Stimulated activated memory B cell treated with anti-CD40 and anti-IgM and Interleukin-4, amounts not matched to agents 10 μg/mL and 1 μg/mL and 100 μg/mL, for 72 hours (primary cell): ENCODE data around the gene TNXB.
"Not testable (repeated sequence)": the region's sequence is repeated elsewhere in the genome, so short reads cannot be mapped to it uniquely, and the experiment has no call there.

ENCODE experiments used
- ATAC-seq: fragments of 150-1000 bp; cut with Tn5 transposase; 2 replicates; pipeline ENCODE4 v1.10.0; 2021
- H3K27ac Mint-ChIP-seq: one replicate; pipeline ENCODE4 v1.8.0; 2022; ENCODE audit warnings: mild to moderate bottlenecking, mixed read lengths
- H3K27me3 Mint-ChIP-seq: one replicate; pipeline ENCODE4 v1.8.0; 2022; ENCODE audit warnings: mixed read lengths
- H3K36me3 Mint-ChIP-seq: one replicate; pipeline ENCODE4 v1.8.0; 2022; ENCODE audit warnings: mixed read lengths
- H3K4me1 Mint-ChIP-seq: one replicate; pipeline ENCODE4 v1.8.0; 2022; ENCODE audit warnings: mixed read lengths
- H3K4me3 Mint-ChIP-seq: one replicate; pipeline ENCODE4 v1.8.0; 2022; ENCODE audit warnings: mild to moderate bottlenecking, moderate library complexity, mixed read lengths
- H3K9me3 Mint-ChIP-seq: one replicate; pipeline ENCODE4 v1.8.0; 2022; ENCODE audit warnings: mixed read lengths

TNXB gene

DNA sequence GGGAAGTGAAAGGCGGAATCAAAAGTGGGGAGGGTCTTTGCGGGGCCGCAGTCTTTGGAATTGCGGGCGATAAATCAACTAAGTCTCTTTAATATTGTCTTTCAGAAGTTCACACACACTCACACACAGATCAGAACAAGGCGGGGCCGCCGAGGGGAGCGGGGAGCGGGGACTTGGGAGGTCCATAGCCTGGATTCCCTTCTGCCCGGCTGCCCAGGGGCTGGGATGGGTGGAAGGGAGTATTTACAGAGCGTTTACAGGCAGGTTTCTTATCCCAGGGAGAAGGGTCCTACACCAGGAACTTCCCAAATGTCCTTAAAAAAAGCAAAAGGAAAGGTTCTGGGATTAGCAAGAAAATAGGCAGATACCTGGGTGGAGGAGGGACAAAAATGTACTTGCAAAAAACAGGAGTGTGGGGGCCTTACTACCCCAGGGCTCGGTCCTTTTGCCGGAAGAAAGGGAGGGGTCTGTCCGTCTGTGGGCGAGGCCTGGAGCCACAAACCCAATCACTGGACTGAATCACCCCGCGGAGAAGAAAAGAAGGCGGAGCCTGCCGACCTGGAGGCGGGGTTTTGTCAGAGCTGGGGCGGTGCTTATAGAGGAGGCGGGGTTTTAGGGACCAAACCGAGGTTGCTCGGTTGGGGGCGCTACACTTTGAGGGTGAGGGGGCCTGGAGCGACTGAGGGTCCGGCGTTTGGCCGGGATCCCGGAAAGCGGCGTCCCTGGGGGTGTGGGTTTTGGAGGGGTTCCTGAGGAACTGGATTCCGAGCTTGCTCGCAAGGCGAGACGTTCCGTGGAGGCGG is 39.4 kb upstream of the TNXB start:
- Mint-ChIP-seq H3K9me3 (no peaks in the 10 kb centered on the region), H3K27ac (no peak overlapping the region), H3K27me3 (peaks cover 74% of the 10 kb centered on the region), H3K4me1 (peaks cover 35% of the 10 kb centered on the region), H3K36me3 (peaks cover 5% of the 10 kb centered on the region), H3K4me3 (peak overlapping the region; percentile 59)
- no peak for ATAC-seq

DNA sequence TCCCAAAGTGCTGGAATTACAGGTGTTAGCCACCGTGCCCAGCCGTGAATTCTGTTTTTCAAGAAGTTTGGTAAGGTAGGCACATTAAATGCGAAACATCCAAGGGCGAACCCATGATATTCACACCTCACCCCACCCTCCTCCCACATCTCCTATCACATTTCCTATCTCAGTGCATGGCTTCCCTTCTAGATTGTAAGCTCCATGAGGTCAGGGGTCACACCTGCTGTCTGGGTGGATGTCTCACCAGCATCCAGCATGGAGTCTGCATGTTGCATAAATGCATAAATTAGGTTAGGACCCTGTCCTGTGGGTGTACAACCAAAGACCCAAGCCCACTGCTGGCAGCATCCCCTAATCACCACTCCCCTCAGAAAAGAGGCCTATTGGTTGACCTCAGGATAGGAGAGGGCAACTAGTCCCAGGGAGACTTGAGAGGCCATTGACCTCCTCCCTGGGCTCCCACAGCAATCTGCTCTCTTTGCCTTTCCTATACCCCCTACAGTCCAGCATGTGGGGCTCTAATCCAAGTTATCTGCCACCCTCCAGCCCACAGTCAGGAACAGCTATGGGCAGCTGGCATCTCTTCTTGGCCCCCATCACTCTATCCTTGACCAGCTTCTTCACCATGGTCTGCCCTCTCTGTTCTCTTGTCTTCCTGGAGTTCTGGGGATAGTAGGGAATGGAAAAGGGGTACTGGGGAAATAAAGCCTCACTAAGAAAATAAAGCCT is 38.4 kb upstream of the TNXB start:
- ATAC-seq, result no peak
- peaks cover 5% of the 10 kb centered on the region for H3K36me3 Mint-ChIP-seq
- peaks cover 26% of the 10 kb centered on the region for H3K4me1 Mint-ChIP-seq
- peaks cover 65% of the 10 kb centered on the region for H3K27me3 Mint-ChIP-seq
- no peak overlapping the region for H3K4me3 Mint-ChIP-seq
- H3K27ac Mint-ChIP-seq, result no peak overlapping the region
- H3K9me3 Mint-ChIP-seq, result no peaks in the 10 kb centered on the region

DNA sequence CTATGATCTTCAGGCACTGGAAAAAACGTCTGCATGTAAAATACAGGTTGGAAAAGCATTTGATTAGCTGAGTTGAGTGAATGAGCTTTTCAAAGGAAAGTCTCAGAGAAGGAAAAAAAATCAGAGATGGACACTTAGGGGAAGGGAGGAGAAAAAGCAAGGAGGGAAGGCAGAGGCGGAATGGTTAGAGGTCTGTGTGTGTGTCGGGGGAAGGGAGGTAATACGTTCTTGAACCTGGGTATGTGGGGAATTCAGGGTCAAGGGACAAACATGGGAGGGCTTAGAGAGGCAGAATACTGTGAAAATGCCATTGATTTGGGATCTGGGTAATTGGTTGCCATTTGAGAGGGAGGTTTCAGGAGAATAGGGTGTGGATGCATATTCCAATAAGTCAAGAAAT is 37.5 kb upstream of the TNXB start:
- Mint-ChIP-seq H3K27ac (no peak overlapping the region), H3K4me1 (peaks cover 26% of the 10 kb centered on the region), H3K36me3 (peaks cover 5% of the 10 kb centered on the region), H3K4me3 (no peak overlapping the region), H3K9me3 (no peaks in the 10 kb centered on the region), H3K27me3 (peaks cover 62% of the 10 kb centered on the region)
- ATAC-seq, result no peak

DNA sequence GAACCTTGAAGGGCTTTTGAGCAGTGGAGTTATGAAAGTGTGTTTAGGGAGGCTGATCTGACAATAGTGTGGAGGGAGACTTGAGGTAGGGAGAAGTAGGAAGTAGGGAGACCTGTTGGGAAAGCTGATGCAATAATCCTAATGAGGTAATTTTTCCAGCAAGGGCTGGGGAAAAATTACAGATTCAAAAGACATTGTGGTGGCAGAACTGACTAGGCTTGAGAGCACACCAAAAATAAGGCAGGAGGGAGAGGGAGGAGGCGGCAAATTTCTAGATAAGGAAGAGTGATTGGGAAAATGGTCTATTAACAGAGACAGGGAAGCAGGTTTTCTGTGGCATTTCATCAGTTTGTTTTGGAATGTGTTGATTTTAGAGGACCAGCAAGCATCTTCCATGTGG is 37.1 kb upstream of the TNXB start:
- ATAC-seq, result no peak
- Mint-ChIP-seq H3K9me3 (no peaks in the 10 kb centered on the region), H3K4me3 (no peak overlapping the region), H3K27me3 (peaks cover 62% of the 10 kb centered on the region), H3K4me1 (peaks cover 22% of the 10 kb centered on the region), H3K36me3 (peaks cover 5% of the 10 kb centered on the region), H3K27ac (no peak overlapping the region)

DNA sequence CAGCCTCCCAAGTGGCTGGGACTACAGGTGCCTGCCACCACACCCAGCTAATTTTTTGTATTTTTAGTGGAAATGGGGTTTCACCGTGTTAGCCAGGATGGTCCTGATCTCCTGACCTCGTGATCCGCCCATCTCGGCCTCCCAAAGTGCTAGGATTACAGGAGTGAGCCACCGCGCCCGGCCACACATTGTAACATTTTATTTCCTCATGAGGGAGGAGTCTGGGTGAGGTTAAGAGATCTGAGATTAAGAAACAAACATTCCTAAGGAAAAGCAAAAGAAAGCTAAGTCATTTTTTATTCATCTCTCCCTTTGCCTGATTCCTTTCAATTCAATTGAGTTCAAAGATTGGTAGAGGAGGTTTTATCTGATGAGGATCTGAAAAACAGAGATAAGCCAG is 35.1 kb upstream of the TNXB start:
- not testable (repeated sequence) for H3K4me3 Mint-ChIP-seq, H3K27ac Mint-ChIP-seq, ATAC-seq, H3K36me3 Mint-ChIP-seq, H3K9me3 Mint-ChIP-seq
- H3K27me3 Mint-ChIP-seq, result peaks cover 41% of the 10 kb centered on the region
- H3K4me1 Mint-ChIP-seq, result peaks cover 13% of the 10 kb centered on the region

DNA sequence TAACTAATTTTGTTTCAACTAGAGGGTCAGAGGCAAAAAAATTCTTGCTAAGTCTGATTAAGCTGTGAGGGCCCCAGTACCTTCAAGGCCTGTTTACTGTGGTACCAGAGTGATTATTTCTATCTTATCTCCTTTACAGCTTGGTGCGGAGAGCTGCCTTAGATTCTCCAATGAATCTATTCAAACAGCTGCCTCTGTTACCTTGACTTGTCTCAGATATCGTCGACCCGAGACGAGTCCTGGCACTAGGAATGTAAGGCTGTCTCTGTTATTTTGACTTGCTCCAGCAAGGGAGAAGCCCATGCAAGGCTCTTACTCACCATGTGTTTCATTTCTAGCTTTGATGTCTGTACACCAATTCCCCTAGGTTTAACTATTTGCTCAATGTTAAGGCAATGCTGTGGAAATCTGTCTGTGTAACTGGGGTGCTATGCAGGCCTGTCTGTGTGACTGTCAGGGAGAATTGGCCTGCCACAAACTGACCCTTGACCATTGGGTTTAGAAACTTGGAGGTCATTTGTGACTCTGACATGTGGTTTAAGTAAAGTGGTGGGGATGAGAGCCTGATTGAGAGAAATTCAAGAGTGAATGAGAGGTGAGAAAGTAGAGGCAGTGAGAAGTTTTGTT is 31.4 kb upstream of the TNXB start:
- Mint-ChIP-seq H3K27ac (no peak overlapping the region), H3K9me3 (no peaks in the 10 kb centered on the region), H3K27me3 (peaks cover 10% of the 10 kb centered on the region), H3K4me3 (no peak overlapping the region), H3K36me3 (no peaks in the 10 kb centered on the region), H3K4me1 (no peaks in the 10 kb centered on the region)
- no peak for ATAC-seq

DNA sequence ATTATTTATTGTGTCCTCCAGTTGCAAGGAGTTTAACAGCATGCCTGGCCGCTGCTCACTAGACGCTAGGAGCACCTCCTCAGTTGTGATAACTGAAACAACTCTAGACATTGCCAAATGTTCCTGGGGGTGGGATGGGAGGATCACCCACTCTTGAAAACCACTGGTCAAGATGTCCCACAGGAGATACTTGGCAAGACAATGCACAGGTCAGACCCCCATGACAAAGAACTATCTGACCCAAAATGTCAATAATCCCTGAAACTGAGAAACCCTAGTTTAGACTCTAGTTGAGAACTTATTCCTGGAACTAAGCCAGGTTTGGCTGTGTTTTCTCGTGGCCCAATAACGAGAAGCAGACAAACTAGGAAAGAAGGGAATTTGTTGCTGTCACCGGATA is 30.5 kb upstream of the TNXB start:
- H3K4me3 Mint-ChIP-seq, result no peak overlapping the region

DNA sequence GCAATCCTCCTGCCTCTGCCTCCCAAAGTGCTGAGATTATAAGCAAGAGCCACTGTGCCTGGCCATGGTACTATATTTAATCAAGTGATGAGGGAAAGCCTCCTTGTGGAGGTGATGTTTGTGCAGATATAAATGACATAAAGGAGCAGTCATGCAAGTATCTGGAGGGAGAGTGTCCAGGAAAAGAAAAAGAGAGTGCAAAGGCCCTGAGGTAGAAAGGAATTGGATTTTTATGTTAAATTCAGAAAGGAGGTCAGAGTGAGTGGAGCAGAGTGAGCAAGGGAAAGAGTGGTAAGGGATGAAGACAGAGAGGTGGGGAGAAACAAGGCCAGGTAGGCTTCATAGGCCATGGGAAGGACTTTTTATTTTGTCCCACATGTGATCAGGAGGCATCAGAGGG is 28.3 kb upstream of the TNXB start:
- Mint-ChIP-seq H3K36me3 (no peaks in the 10 kb centered on the region), H3K27me3 (peaks cover 10% of the 10 kb centered on the region), H3K4me1 (no peaks in the 10 kb centered on the region), H3K4me3 (no peak overlapping the region), H3K27ac (no peak overlapping the region), H3K9me3 (no peaks in the 10 kb centered on the region)
- no peak for ATAC-seq

More for the DNA sequence above, 30.5 kb upstream of the TNXB start:
- Mint-ChIP-seq H3K4me1 (no peaks in the 10 kb centered on the region), H3K9me3 (no peaks in the 10 kb centered on the region), H3K27ac (no peak overlapping the region), H3K27me3 (peaks cover 10% of the 10 kb centered on the region), H3K36me3 (no peaks in the 10 kb centered on the region)
- no peak for ATAC-seq

DNA sequence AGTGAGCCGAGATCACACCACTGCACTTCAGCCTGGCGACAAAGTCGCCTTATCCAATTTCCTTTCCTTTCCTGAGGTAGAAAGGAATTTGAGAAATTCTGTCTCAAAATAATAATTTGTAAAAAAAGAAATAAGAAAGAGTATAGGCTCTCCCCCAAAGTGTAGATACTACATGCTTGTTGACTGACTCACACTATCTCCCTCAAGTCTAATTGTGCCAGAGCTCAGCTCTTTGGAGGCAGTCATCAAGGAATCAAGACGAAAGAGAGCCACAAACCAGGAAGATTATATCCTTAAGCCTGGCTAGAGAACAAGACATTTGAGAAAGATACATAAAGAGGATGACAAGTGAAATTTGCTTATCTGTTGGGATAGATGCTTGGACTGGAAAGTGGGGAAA is 24.6 kb upstream of the TNXB start:
- Mint-ChIP-seq H3K36me3 (no peaks in the 10 kb centered on the region), H3K27ac (no peak overlapping the region), H3K27me3 (no peaks in the 10 kb centered on the region), H3K4me1 (peaks cover 19% of the 10 kb centered on the region), H3K9me3 (no peaks in the 10 kb centered on the region), H3K4me3 (no peak overlapping the region)
- ATAC-seq, result no peak

DNA sequence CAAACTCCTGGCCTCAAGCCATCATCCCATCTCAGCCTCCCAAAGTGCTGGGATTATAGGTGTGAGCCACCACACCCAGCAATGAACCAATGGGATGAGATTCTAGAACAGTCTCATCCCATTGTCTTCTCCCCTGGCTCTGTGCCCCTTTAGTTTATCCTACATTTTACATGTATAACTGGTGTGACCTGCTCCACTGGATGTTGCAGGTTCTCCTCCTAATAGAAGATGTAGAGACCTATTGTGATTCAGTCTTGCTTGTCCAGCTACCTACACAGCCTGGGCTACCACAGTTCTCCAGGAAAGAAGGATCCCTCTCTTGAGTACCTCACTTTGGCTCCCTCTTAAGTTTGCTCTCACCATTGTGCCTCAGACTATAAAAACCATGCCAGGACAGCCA is 23.0 kb upstream of the TNXB start:
- ATAC-seq, result no peak
- Mint-ChIP-seq H3K36me3 (no peaks in the 10 kb centered on the region), H3K27me3 (no peaks in the 10 kb centered on the region), H3K9me3 (no peaks in the 10 kb centered on the region), H3K4me3 (no peak overlapping the region), H3K27ac (no peak overlapping the region), H3K4me1 (peaks cover 35% of the 10 kb centered on the region)

DNA sequence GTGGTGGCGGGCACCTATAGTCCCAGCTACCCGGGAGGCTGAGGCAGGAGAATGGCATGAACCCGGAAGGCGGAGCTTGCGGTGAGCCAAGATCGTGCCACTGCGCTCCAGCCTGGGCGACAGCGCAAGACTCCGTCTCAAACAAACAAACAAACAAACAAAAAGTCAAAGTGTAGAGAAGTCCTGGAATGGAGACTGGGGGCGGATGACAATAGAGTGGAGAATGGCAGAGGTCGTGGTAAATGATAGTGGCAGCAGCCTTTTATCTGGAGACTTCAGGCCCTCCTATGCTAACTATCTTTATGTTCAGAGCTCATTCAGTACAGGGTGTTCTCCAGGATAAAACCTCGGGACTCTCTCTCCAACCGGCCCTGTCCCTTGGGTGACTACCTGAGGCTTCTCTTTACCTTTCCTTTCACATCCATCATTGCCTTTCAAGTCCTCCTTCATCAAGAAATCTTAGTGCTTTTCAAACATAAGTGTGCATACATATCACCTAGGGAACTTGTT is 22.4 kb upstream of the TNXB start:
- Mint-ChIP-seq H3K27me3 (no peaks in the 10 kb centered on the region), H3K36me3 (peaks cover 6% of the 10 kb centered on the region), H3K4me3 (peak overlapping the region; percentile 32), H3K9me3 (no peaks in the 10 kb centered on the region), H3K4me1 (peaks cover 41% of the 10 kb centered on the region), H3K27ac (no peak overlapping the region)
- ATAC-seq, result no peak

DNA sequence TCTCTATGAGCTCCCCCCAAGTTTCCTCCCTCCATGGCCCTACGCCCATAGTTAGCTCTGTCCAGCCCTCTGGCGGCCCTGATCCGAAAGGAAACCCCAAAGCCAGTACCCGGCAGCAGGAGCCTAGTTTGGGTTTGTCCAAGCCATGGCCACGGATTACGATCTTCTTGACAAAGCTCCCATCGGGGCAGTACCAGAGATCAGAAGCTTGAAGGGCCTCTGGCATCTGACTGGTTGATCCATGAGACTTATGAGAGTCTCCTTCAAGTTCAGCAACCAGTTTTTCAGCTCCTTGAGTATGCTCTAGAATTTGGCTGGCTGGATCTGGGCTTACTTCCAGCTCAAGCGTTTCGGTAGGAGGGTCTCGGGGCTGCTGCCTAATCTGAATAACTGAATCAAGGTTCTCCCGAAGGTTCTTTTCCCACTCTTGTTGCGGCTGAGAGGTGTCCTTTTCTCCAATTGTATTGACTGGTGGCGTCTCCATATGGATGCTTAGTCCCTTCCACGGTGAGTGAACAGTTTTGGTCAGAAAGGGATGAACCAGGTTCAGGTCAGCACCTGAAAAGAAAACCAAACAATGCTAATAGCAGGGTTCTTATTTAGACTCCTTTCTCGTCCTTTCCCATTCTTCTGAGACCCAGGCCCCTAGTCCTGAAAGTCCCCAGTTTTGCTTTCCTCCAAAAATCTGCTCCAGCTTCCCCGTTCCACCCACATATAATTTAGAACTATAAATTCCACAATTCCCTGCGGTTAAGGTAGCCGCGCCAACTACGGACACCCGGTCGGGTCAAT is 20.4 kb upstream of the TNXB start:
- peak overlapping the region; percentile 95 for H3K4me3 Mint-ChIP-seq
- peak overlapping the region; percentile 83 for H3K27ac Mint-ChIP-seq
- peaks cover 19% of the 10 kb centered on the region for H3K36me3 Mint-ChIP-seq
- H3K4me1 Mint-ChIP-seq, result peaks cover 53% of the 10 kb centered on the region
- no peak for ATAC-seq
- H3K27me3 Mint-ChIP-seq, result no peaks in the 10 kb centered on the region
- no peaks in the 10 kb centered on the region for H3K9me3 Mint-ChIP-seq

DNA sequence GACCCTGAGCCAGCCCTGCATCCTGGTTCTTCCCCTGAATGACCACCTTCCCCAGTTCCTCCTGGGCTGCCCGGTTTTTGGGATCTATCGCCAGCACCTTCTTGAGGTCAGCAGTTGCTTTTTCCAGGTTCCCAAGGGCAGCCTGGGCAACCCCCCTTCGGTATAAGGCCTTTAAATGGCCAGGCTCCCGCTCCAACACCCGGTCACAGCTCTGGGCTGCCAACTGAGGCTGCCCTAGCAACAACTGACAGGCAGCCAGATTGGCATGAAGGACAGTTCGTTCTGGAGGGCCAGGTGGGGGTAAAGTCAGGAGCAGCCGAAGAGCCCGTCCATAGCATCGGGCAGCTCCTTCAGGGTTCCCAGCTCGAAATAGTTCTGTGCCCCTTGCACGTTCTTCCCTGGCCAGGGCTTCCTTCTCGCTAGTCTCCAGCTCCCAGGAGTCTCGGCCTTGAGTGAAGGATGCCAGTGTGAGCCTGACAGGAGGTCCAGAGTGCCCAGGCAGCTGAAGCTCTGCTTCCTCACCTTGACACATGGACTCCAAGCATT is 19.7 kb upstream of the TNXB start:
- Mint-ChIP-seq H3K4me1 (peaks cover 59% of the 10 kb centered on the region), H3K27me3 (no peaks in the 10 kb centered on the region), H3K4me3 (peak overlapping the region; percentile 100), H3K36me3 (peaks cover 26% of the 10 kb centered on the region), H3K9me3 (no peaks in the 10 kb centered on the region), H3K27ac (peak overlapping the region; percentile 98)
- ATAC-seq, result no peak

DNA sequence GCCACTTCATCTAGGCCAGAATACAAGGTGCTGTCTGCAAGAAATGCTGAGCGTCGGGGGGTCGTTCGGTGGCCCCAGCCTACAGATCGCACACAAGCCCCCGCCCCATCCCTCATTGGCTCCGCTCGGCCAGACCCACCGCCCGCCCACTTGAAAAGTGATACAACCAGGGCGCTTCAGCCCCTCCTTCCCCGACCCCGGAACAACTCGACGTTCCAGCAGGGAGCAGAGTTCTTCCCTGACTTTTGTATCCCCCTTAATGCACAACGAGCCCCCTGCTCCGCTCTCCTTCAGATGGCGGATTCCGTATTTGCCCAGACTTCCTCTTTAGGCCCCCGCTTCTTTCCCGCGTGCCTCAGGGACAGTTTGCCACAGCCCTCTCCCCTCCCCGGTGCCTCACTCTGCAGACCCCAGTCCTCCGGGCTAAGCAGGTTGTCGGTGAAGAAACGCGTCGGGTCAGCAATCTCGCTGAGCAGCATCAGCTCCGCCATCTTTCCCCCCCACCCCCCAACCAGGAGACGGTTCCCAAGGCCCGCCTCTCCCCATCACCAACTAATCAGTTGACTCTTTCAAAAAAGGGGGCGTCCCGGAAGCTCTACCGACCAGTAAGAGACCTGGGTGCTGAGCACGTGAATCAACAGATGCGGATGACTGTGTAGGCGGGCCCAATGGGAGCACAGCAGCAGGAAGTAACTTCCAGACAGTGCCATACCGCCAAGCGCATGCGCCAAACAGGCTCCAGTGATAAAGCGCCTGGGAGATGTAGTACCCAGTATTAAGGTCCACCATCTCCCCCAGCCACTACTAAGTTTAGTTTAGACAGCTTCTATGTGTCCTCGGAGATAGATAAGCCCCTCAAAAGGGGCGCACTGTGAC is 18.8 kb upstream of the TNXB start, which contains the start of gene ATF6B:
TSS of gene ATF6B (minus strand) at position 530 of the 876 bp plus-strand sequence. CDS start at position 491, 39 bp downstream.
- peak; percentile 98 for ATAC-seq
- H3K9me3 Mint-ChIP-seq, result no peaks in the 10 kb centered on the region
- H3K4me1 Mint-ChIP-seq, result peaks cover 59% of the 10 kb centered on the region
- no peaks in the 10 kb centered on the region for H3K27me3 Mint-ChIP-seq
- peaks cover 30% of the 10 kb centered on the region for H3K36me3 Mint-ChIP-seq
- peak within 1 kb of the TSS; percentile 98 for H3K27ac Mint-ChIP-seq
- H3K4me3 Mint-ChIP-seq, result peak within 1 kb of the TSS; percentile 100
